ENCODE measurements around the gene LCORL.
"Not testable (repeated sequence)": the region's sequence is repeated elsewhere in the genome, so short reads cannot be mapped to it uniquely, and the experiment has no call there.

LCORL gene

DNA sequence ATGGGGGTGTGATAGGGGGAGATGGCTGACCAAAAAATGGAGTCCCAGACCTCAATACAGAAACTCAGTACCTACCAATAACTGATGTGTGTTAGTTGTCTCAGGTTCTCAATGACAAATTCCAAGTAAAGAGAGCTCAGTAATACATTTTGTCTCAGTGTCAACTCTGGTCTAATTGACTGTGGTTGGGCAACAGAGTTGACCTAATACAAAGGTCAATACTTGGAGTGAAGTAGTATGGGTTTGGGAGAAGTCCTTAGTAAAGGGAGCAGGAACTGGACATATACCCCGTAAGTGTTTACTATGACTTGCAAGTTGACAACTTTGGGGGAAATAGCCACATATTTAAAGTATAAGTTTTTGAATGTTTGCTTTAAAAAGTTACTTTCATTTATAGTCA is 20.5 kb upstream of the LCORL start:
- no peaks in the 10 kb centered on the region for H3K36me3 ChIP-seq
- TF ChIP-seq, protein P1, sequence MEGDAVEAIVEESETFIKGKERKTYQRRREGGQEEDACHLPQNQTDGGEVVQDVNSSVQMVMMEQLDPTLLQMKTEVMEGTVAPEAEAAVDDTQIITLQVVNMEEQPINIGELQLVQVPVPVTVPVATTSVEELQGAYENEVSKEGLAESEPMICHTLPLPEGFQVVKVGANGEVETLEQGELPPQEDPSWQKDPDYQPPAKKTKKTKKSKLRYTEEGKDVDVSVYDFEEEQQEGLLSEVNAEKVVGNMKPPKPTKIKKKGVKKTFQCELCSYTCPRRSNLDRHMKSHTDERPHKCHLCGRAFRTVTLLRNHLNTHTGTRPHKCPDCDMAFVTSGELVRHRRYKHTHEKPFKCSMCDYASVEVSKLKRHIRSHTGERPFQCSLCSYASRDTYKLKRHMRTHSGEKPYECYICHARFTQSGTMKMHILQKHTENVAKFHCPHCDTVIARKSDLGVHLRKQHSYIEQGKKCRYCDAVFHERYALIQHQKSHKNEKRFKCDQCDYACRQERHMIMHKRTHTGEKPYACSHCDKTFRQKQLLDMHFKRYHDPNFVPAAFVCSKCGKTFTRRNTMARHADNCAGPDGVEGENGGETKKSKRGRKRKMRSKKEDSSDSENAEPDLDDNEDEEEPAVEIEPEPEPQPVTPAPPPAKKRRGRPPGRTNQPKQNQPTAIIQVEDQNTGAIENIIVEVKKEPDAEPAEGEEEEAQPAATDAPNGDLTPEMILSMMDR (IDR thresholded peaks at IDR 0.05; ENCODE audit: low read depth, low read length): no peak
- H3K4me3 ChIP-seq (ENCODE audit: low read depth, low read length): no peak overlapping the region
- H3K27ac ChIP-seq: no peak overlapping the region
- H3K9me3 ChIP-seq (ENCODE audit: severe bottlenecking): no peaks in the 10 kb centered on the region
- H3K27me3 ChIP-seq (ENCODE audit: insufficient read depth, low read depth, severe bottlenecking): no peaks in the 10 kb centered on the region
- no peak for DNase-seq

DNA sequence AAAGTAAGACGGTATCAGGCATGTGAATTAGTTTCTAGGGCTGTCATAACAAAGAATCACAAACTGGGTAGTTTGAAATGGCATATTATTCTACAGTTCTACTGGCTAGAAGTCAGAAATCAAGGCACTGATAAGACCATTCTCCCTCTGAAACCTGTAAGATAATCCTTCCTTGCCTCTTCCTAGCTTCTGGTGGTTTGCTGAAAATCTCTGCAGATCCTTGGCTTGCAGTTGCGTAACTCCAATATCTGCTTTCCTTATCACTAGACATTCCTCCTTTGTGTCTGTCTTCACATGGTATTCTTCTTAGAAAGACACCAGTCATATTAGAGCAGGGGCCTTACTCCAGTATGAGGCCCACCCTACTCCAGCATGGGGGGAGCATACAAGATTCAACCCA is 19.6 kb upstream of the LCORL start:
- H3K36me3 ChIP-seq: no peaks in the 10 kb centered on the region
- no peaks in the 10 kb centered on the region for H3K27me3 ChIP-seq (ENCODE audit: insufficient read depth, low read depth, severe bottlenecking)
- no peak for DNase-seq
- no peak overlapping the region for H3K27ac ChIP-seq
- no peaks in the 10 kb centered on the region for H3K9me3 ChIP-seq (ENCODE audit: severe bottlenecking)
- no peak overlapping the region for H3K4me3 ChIP-seq (ENCODE audit: low read depth, low read length)
- TF ChIP-seq, protein P1 (IDR thresholded peaks at IDR 0.05; ENCODE audit: low read depth, low read length): no peak

DNA sequence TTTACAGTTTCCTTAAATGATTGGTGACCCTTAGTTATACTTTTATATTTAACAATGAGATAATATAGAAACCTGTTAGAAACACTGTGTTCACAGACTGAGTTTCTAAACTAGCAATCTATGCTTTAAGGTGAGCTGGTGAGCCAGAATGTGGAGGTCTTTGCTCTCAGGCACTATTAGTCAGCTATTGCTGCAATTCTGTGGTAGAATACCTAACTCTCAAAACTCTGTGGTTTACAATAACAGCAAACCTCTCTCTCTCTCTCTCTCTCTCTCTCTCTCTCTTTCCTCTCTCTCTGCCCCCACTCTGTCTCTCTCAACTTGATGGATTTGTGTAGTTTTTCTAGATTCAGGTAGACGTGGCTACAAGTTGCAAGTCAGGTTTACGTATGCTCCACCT is 17.6 kb upstream of the LCORL start:
- H3K9me3 ChIP-seq (ENCODE audit: severe bottlenecking): no peaks in the 10 kb centered on the region
- no peak overlapping the region for H3K27ac ChIP-seq
- no peak for DNase-seq
- H3K27me3 ChIP-seq (ENCODE audit: insufficient read depth, low read depth, severe bottlenecking): no peaks in the 10 kb centered on the region
- no peaks in the 10 kb centered on the region for H3K36me3 ChIP-seq
- TF ChIP-seq, protein P1 (IDR thresholded peaks at IDR 0.05; ENCODE audit: low read depth, low read length): no peak
- H3K4me3 ChIP-seq (ENCODE audit: low read depth, low read length): no peak overlapping the region

DNA sequence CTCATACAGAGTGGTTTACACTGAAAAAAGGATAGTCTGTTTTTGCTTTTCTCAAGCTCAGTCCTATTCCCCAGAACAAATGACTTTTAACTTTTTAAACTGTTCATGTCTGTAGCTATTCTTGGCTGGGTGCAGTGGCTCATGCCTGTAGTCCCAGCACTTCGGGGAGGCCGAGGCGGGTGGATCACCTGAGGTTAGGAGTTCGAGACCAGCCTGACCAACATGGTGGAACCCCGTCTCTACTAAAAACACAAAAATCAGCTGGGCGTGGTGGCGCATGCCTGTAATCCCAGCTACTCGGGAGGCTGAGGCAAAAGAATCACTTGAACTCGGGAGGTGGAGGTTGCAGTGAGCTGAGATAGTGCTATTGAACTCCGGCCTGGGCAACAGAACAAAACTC is 14.8 kb upstream of the LCORL start:
- not testable (repeated sequence) for H3K27ac ChIP-seq

DNA sequence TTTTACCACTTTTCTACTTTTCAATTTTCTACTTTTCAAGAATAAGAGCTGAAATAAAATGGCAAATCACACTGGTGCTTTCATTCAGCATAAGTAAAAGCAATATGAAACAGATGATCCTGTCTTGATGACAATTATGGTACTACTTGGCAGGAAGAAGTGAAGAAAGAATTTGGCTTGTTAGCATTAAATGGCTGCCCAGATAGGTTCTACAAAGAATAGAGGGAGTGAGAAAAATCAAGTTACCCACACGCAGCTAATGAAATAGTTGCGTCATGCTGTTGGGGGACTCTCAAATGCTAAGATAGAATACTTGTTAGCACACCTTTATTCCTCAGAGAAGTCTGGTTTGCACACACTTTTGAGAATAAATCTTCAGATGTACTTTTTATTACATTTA is 12.5 kb upstream of the LCORL start:
- TF ChIP-seq, protein P1 (IDR thresholded peaks at IDR 0.05; ENCODE audit: low read depth, low read length): no peak
- Histone ChIP-seq H3K27ac (no peak overlapping the region), H3K27me3 (ENCODE audit: insufficient read depth, low read depth, severe bottlenecking) (no peaks in the 10 kb centered on the region), H3K9me3 (ENCODE audit: severe bottlenecking) (no peaks in the 10 kb centered on the region), H3K4me3 (ENCODE audit: low read depth, low read length) (no peak overlapping the region), H3K36me3 (no peaks in the 10 kb centered on the region)
- DNase-seq: no peak

More for the DNA sequence above, 14.8 kb upstream of the LCORL start:
- H3K4me3 ChIP-seq (ENCODE audit: low read depth, low read length); H3K36me3 ChIP-seq; DNase-seq; H3K9me3 ChIP-seq (ENCODE audit: severe bottlenecking); H3K27me3 ChIP-seq (ENCODE audit: insufficient read depth, low read depth, severe bottlenecking): not testable (repeated sequence)

DNA sequence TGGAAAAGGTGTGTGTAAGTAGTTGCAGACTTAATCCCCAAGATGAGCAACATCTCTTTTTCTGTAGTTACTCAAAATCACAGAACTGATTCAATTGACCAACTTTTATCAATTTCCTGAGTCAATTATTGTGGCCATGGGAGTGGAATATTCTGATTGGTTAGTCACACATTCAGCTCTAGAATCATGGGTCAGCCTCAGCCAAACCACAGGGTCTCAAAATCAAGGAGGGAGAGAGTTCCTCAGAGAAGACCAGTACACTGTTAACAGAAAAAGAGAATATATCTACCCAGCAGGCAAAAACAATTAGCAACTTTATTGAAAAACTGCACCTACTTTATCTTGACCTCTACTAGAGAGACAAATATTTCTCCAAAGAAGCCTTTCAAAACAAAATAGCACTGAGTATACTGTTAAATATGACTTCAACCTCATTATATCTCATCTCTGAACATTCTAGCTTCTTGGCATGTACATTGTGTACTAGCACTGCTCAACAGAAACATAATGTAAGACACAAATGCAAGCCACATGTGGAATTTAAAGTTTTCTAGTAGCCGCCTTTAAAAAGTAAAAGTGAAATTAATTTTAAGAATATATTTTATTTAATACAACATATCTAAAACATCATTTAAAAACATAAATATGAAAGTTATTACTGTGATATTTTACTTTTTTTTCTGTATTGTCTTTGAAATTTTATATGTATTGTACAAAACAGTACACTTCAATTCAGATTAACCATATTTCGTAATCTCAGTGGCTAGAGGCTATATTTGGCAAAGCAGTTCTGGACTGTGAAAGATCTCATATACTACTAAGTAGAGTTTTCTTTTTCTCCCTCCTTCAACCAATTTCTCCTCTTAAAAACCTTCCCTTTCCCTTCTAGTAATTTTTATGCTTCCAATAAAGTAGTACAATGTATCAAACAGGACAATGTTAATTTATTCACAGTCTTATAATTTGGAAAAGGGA is 11.8 kb upstream of the LCORL start:
- Histone ChIP-seq H3K27me3 (ENCODE audit: insufficient read depth, low read depth, severe bottlenecking) (no peaks in the 10 kb centered on the region), H3K9me3 (ENCODE audit: severe bottlenecking) (no peaks in the 10 kb centered on the region), H3K4me3 (ENCODE audit: low read depth, low read length) (no peak overlapping the region), H3K36me3 (no peaks in the 10 kb centered on the region), H3K27ac (no peak overlapping the region)
- DNase-seq: no peak
- TF ChIP-seq, protein P1 (IDR thresholded peaks at IDR 0.05; ENCODE audit: low read depth, low read length): no peak
